HepG2 (cell line): ENCODE results near the gene RPS8. TPM values are rescaled to one million over a fixed set of nuclear protein-coding genes. Genes with fewer than 3 reads are reported as not detected.

Source experiments
- ELF4 ChIP-seq: sonication (generic); formaldehyde crosslinking; IDR thresholded peaks from 2 replicates; pipeline ENCODE4 v1.5.0; 2020; ENCODE audit warnings: missing genetic modification reagents, mild to moderate bottlenecking, moderate library complexity, borderline replicate concordance
- MXD4 ChIP-seq: IDR thresholded peaks from 2 replicates; pipeline ENCODE4 v1.6.1; 2016; ENCODE audit warnings: mild to moderate bottlenecking, missing biosample characterization, missing genetic modification reagents
- MZF1 ChIP-seq: sonication (generic); formaldehyde crosslinking; IDR thresholded peaks from 2 replicates; pipeline ENCODE4 v1.8.1; 2023; ENCODE audit warnings: mild to moderate bottlenecking, missing genetic modification reagents, borderline replicate concordance
- NFE2L2 ChIP-seq: fragments of 150-350 bp; IDR thresholded peaks from 2 replicates; pipeline ENCODE4 v1.6.1; 2014; ENCODE audit warnings: low read length
- NFKB2 ChIP-seq: sonication (generic); formaldehyde crosslinking; IDR thresholded peaks from 2 replicates; pipeline ENCODE4 v1.4.0; 2020; ENCODE audit warnings: missing genetic modification reagents, borderline replicate concordance
- NR3C1 ChIP-seq: sonication (generic); formaldehyde crosslinking; IDR thresholded peaks from 2 replicates; pipeline ENCODE4 v1.4.0; 2020; ENCODE audit warnings: missing genetic modification reagents
- PTBP1 ChIP-seq: fragments of 200-400 bp; formaldehyde crosslinking; IDR thresholded peaks from 2 replicates; pipeline ENCODE4 v1.6.1; 2018; ENCODE audit warnings: low read length, low read depth; ENCODE audit not compliant: poor library complexity, severe bottlenecking
- RFXAP ChIP-seq: sonication (generic); formaldehyde crosslinking; IDR thresholded peaks from 2 replicates; pipeline ENCODE4 v1.4.0; 2020; ENCODE audit warnings: missing genetic modification reagents, borderline replicate concordance
- YEATS4 ChIP-seq: sonication (generic); formaldehyde crosslinking; IDR thresholded peaks from 2 replicates; pipeline ENCODE4 v1.4.0; 2020; ENCODE audit warnings: missing genetic modification reagents, borderline replicate concordance
- ZFP1 ChIP-seq: IDR thresholded peaks from 2 replicates; pipeline ENCODE4 v1.6.1; 2016
- ZNF24 ChIP-seq: fragments of 450-650 bp; IDR thresholded peaks from 2 replicates; pipeline ENCODE4 v1.6.1; 2017; ENCODE audit warnings: antibody characterized with exemption, mild to moderate bottlenecking
- ZNF251 ChIP-seq: sonication (generic); formaldehyde crosslinking; IDR thresholded peaks from 2 replicates; pipeline ENCODE4 v1.9.0; 2021; ENCODE audit warnings: mild to moderate bottlenecking, missing genetic modification reagents
- ZNF264 ChIP-seq: sonication (generic); formaldehyde crosslinking; IDR thresholded peaks from 2 replicates; pipeline ENCODE4 v1.4.0; 2020; ENCODE audit warnings: missing genetic modification reagents
- ZNF441 ChIP-seq: sonication (generic); formaldehyde crosslinking; IDR thresholded peaks from 2 replicates; pipeline ENCODE4 v1.7.0; 2021; ENCODE audit warnings: missing genetic modification reagents, borderline replicate concordance
- ZNF567 ChIP-seq: sonication (generic); formaldehyde crosslinking; IDR thresholded peaks from 2 replicates; pipeline ENCODE4 v1.8.1; 2023; ENCODE audit warnings: mild to moderate bottlenecking, missing genetic modification reagents, borderline replicate concordance
- ZNF7 ChIP-seq: IDR thresholded peaks from 2 replicates; pipeline ENCODE4 v1.6.1; 2016; ENCODE audit warnings: missing biosample characterization, missing genetic modification reagents
- ZNF703 ChIP-seq: sonication (generic); formaldehyde crosslinking; IDR thresholded peaks from 2 replicates; pipeline ENCODE4 v1.5.1; 2020; ENCODE audit warnings: missing genetic modification reagents, mild to moderate bottlenecking, moderate library complexity, borderline replicate concordance
- ZSCAN29 ChIP-seq: sonication (generic); formaldehyde crosslinking; conservative IDR thresholded peaks from 2 replicates; pipeline ENCODE4 v1.4.0; 2020; ENCODE audit warnings: mild to moderate bottlenecking, missing genetic modification reagents
- ZSCAN9 ChIP-seq: IDR thresholded peaks from 2 replicates; pipeline ENCODE4 v1.6.1; 2016; ENCODE audit warnings: borderline replicate concordance
- polyA plus RNA-seq, 8 experiments: library from polyadenylated mRNA; depleted of rRNA in 3 of 8; stranded (reverse) in 7 of 8; unstranded in 1 of 8; fragments of >200 nt; fragmentation: Illumina TruSeq in 4 of 8; extraction: Trizol in 4 of 8; gene quantifications; 2 replicates each; pipeline versions ENCODE4 v1.2.1 to v1.2.3, GENCODE V29; 2011 to 2016; ENCODE audit warnings: low read depth in 4 of 8, missing spikeins in 1 of 8, mixed read lengths in 1 of 8; ENCODE audit not compliant: insufficient read depth in 1 of 8
- total RNA-seq, 5 experiments: library from RNA; depleted of rRNA; stranded (reverse); fragments of >200 nt; fragmentation: Illumina TruSeq; extraction: Trizol; gene quantifications; 2 replicates each; pipeline ENCODE4 v1.2.3, GENCODE V29; 2016; ENCODE audit warnings: low read depth in 1 of 5
- TF ChIP-seq, protein P1 (sequence below): sonication (generic); formaldehyde crosslinking; IDR thresholded peaks from 2 replicates; pipeline ENCODE4 v1.5.1; 2020; ENCODE audit warnings: missing genetic modification reagents, mild to moderate bottlenecking, borderline replicate concordance
- TF ChIP-seq, protein P2 (sequence below): sonication (generic); formaldehyde crosslinking; IDR thresholded peaks from 2 replicates; pipeline ENCODE4 v1.5.1; 2020; ENCODE audit warnings: mild to moderate bottlenecking, missing genetic modification reagents, borderline replicate concordance
- TF ChIP-seq, protein P3 (sequence below), 2 experiments: sonication (generic) in 1 of 2; formaldehyde crosslinking in 1 of 2; IDR thresholded peaks; 2 replicates each; pipeline versions ENCODE4 v1.6.1 to v1.9.0; 2014 to 2022; ENCODE audit warnings: antibody characterized with exemption in 1 of 2, borderline replicate concordance in 1 of 2, inconsistent platforms in 1 of 2, low read depth in 1 of 2, missing genetic modification reagents in 1 of 2

Gene RPS8
- total and polyA plus RNA-seq, 2 of the 13 experiments (the other 11 are each of a cell fraction or from before 2014, with no cell fraction given) = 2,628 to 2,822 TPM

DNA sequence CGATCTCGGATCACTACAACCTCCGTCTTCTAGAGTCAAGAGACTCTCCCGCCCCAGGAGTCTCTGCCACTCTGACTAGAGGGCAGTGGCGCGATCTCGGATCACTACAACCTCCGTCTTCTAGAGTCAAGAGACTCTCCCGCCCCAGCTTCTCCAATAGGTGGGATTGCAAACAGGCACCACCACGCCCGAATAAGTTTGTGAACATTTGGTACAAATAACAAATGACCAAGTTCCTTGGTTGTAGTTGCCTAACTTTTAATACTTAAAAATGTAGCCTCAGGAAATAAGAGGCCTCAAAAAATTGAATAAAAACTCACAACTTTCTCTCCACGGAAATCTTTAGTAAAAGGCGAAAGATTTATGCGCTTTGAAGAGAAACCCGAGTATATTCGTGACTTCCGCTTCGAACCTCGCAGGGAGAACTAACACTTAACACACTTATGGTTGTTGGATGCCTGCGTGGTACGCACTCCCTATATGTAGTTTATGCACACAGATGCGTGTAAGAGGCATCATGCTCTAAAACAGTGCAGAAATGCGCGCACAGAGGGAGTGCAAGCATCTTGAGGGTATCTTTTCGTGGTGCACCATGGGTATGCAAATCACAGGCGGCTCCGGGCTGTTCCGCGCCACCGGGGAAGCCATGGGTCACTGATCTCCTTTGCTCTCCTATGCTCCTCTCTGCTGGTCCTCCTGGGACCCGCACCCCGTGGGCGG is 44.4 kb downstream of the RPS8 start (continued):
- TF ChIP-seq MZF1 (CRISPR knock-in tag) = no peak
- no peak for TF ChIP-seq YEATS4 (CRISPR knock-in tag)
- TF ChIP-seq NR3C1 (CRISPR knock-in tag) = no peak
- TF ChIP-seq PTBP1 = no peak
- no peak; the same call in 1 of the 2 replicates for TF ChIP-seq ZNF703 (CRISPR knock-in tag)
- TF ChIP-seq, protein P1, sequence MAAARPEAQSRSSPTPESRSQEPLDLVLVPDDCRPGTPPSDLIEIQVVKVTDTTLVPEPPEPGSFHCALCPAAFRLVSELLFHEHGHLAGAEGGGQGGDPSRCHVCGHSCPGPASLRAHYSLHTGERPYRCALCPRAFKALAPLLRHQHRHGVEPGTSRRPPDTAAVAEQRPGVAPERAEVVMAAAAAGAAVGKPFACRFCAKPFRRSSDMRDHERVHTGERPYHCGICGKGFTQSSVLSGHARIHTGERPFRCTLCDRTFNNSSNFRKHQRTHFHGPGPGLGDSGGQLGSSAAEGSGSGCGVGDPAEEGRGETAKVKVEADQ = no peak; the same call in 1 of the 2 replicates
- TF ChIP-seq ZNF251 = no peak
- peak; percentile 55; the same call in 1 of the 2 replicates for TF ChIP-seq RFXAP
- peak; percentile 60; the same call in 1 of the 2 replicates for TF ChIP-seq ZSCAN9 (CRISPR knock-in tag)
- TF ChIP-seq ZNF264 (CRISPR knock-in tag) = no peak
- TF ChIP-seq, protein P2, sequence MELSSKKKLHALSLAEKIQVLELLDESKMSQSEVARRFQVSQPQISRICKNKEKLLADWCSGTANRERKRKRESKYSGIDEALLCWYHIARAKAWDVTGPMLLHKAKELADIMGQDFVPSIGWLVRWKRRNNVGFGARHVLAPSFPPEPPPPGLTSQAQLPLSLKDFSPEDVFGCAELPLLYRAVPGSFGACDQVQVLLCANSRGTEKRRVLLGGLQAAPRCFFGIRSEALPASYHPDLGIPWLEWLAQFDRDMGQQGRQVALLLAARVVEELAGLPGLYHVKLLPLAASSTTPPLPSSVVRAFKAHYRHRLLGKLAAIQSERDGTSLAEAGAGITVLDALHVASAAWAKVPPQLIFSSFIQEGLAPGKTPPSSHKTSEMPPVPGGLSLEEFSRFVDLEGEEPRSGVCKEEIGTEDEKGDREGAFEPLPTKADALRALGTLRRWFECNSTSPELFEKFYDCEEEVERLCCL = 0 out of 2 replicates have a peak, but pooled peaks have one; percentile 63
- no peak for TF ChIP-seq ZNF7
- peak; percentile 85 for TF ChIP-seq ZFP1
- no peak for TF ChIP-seq NFE2L2
- peak; percentile 91 for TF ChIP-seq ZSCAN29 (CRISPR knock-in tag)
- no peak for TF ChIP-seq ZNF567 (CRISPR knock-in tag)
- TF ChIP-seq, protein P3, sequence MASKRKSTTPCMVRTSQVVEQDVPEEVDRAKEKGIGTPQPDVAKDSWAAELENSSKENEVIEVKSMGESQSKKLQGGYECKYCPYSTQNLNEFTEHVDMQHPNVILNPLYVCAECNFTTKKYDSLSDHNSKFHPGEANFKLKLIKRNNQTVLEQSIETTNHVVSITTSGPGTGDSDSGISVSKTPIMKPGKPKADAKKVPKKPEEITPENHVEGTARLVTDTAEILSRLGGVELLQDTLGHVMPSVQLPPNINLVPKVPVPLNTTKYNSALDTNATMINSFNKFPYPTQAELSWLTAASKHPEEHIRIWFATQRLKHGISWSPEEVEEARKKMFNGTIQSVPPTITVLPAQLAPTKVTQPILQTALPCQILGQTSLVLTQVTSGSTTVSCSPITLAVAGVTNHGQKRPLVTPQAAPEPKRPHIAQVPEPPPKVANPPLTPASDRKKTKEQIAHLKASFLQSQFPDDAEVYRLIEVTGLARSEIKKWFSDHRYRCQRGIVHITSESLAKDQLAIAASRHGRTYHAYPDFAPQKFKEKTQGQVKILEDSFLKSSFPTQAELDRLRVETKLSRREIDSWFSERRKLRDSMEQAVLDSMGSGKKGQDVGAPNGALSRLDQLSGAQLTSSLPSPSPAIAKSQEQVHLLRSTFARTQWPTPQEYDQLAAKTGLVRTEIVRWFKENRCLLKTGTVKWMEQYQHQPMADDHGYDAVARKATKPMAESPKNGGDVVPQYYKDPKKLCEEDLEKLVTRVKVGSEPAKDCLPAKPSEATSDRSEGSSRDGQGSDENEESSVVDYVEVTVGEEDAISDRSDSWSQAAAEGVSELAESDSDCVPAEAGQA (IDR thresholded peaks at IDR 0.05; ENCODE audit: low read depth) = no peak
- TF ChIP-seq, protein P3 (CRISPR knock-in tag; IDR thresholded peaks at IDR 0.05; ENCODE audit: borderline replicate concordance) = no peak
- no peak for TF ChIP-seq NFKB2
- TF ChIP-seq ELF4 (CRISPR knock-in tag) = 0 out of 2 replicates have a peak, but pooled peaks have one; percentile 64
- no peak for TF ChIP-seq MXD4 (CRISPR knock-in tag)
- no peak for TF ChIP-seq ZNF441 (CRISPR knock-in tag)
- no peak for TF ChIP-seq ZNF24
